ENCODE results near the gene AFP. TPM values are rescaled to one million over a fixed set of nuclear protein-coding genes. Genes with fewer than 3 reads are reported as not detected.
"Not testable (repeated sequence)": the region's sequence is repeated elsewhere in the genome, so short reads cannot be mapped to it uniquely, and the experiment has no call there.

The AFP gene
- total RNA-seq (2021) (0.92 and 1.7 TPM in 2 replicates), Bru-seq, nascent RNA (percentile 20 among the genes with signal in this experiment), BruChase-seq, experiment 1, labeled RNA remaining after a 2-hour chase (percentile 11 among the genes with signal in this experiment), BruChase-seq, experiment 2, labeled RNA remaining after a 6-hour chase (percentile 23 among the genes with signal in this experiment)
- long read RNA-seq, partial matches to known transcripts = 0 of 3 reads
- long read RNA-seq, other reads (novel, unspliced or antisense) = 0 of 3 reads

GRCh38 chr4:73435984-73436383 lies at the start of gene AFP:
Gene AFP, plus strand, starts transcription at chr4:73436221. Its CDS starts 42 bp downstream, at chr4:73436263.
- no peak within 1 kb of the TSS for H3K4me2 ChIP-seq
- no peaks in the 10 kb centered on the region; the same call in 1 of the 2 replicates for H3K9me2 ChIP-seq (ENCODE audit: insufficient read depth)
- no peaks in the 10 kb centered on the region for H3K27me3 ChIP-seq (ENCODE audit: insufficient read depth, low read depth)
- no peaks in the 10 kb centered on the region for H3F3A ChIP-seq (ENCODE audit: insufficient read depth, low read depth)
- H3K27ac ChIP-seq = no peak within 1 kb of the TSS
- ChIA-PET CTCF (no interaction called here), POLR2A (ENCODE audit: unreplicated experiment) (no interaction called here)
- no peak within 1 kb of the TSS for H2AFZ ChIP-seq
- intact Hi-C loops (cut with micrococcal nuclease; ENCODE audit: unreplicated experiment) = no loop called here
- H3K4me3 ChIP-seq = no peak within 1 kb of the TSS
- TF ChIP-seq EZH2 (IDR thresholded peaks at IDR 0.05; ENCODE audit: low read depth) (no peak), CTCF (conservative IDR thresholded peaks at IDR 0.05) (no peak)
- no TSS peak for BruUV-seq (replicated peaks)
- no peaks in the 10 kb centered on the region for H3K4me1 ChIP-seq (replicated peaks; ENCODE audit: insufficient read depth)
- no peaks in the 10 kb centered on the region for H3K79me2 ChIP-seq (ENCODE audit: low read depth)
- no peaks in the 10 kb centered on the region for H4K20me1 ChIP-seq (ENCODE audit: insufficient read depth)
- DNase-seq = no peak
- H3K36me3 ChIP-seq (ENCODE audit: low read depth) = no peaks in the 10 kb centered on the region
- H3K9me3 ChIP-seq (ENCODE audit: insufficient read depth, low read depth) = no peaks in the 10 kb centered on the region; the same call in 1 of the 2 replicates

GRCh38 chr4:73387552-73387951 lies 48.5 kb upstream of the AFP start:
- Histone ChIP-seq H3K27me3 (ENCODE audit: insufficient read depth, low read depth) (no peaks in the 10 kb centered on the region), H4K20me1 (ENCODE audit: insufficient read depth) (no peaks in the 10 kb centered on the region), H3K4me2 (no peak overlapping the region), H2AFZ (no peak overlapping the region), H3K79me2 (ENCODE audit: low read depth) (no peaks in the 10 kb centered on the region), H3K27ac (no peak overlapping the region), H3K9me3 (ENCODE audit: insufficient read depth, low read depth) (no peaks in the 10 kb centered on the region), H3K4me3 (no peak overlapping the region), H3F3A (ENCODE audit: insufficient read depth, low read depth) (no peaks in the 10 kb centered on the region), H3K9me2 (ENCODE audit: insufficient read depth) (no peaks in the 10 kb centered on the region), H3K4me1 (replicated peaks; ENCODE audit: insufficient read depth) (no peaks in the 10 kb centered on the region), H3K36me3 (ENCODE audit: low read depth) (no peaks in the 10 kb centered on the region)
- BruUV-seq (replicated peaks) = no TSS peak
- intact Hi-C loops (cut with micrococcal nuclease; ENCODE audit: unreplicated experiment) = no loop called here
- no peak for TF ChIP-seq EZH2 (IDR thresholded peaks at IDR 0.05; ENCODE audit: low read depth)
- no peak for TF ChIP-seq CTCF (conservative IDR thresholded peaks at IDR 0.05)
- ChIA-PET POLR2A (ENCODE audit: unreplicated experiment) (no interaction called here), CTCF (no interaction called here)
- DNase-seq = no peak

GRCh38 chr4:73388887-73389286 lies 47.1 kb upstream of the AFP start:
- no peak overlapping the region for H3K4me2 ChIP-seq
- H3K4me1 ChIP-seq (replicated peaks; ENCODE audit: insufficient read depth) = no peaks in the 10 kb centered on the region
- no TSS peak for BruUV-seq (replicated peaks)
- H3K79me2 ChIP-seq (ENCODE audit: low read depth) = no peaks in the 10 kb centered on the region
- no peaks in the 10 kb centered on the region for H3K9me2 ChIP-seq (ENCODE audit: insufficient read depth)
- no peaks in the 10 kb centered on the region for H3K36me3 ChIP-seq (ENCODE audit: low read depth)
- H3K4me3 ChIP-seq = no peak overlapping the region
- no peaks in the 10 kb centered on the region for H3K27me3 ChIP-seq (ENCODE audit: insufficient read depth, low read depth)
- no peaks in the 10 kb centered on the region for H3F3A ChIP-seq (ENCODE audit: insufficient read depth, low read depth)
- DNase-seq = no peak
- H4K20me1 ChIP-seq (ENCODE audit: insufficient read depth) = no peaks in the 10 kb centered on the region
- H3K9me3 ChIP-seq (ENCODE audit: insufficient read depth, low read depth) = no peaks in the 10 kb centered on the region
- H2AFZ ChIP-seq = no peak overlapping the region
- intact Hi-C loops (cut with micrococcal nuclease; ENCODE audit: unreplicated experiment) = no loop called here
- no peak overlapping the region for H3K27ac ChIP-seq
- no peak for TF ChIP-seq CTCF (conservative IDR thresholded peaks at IDR 0.05)
- no peak for TF ChIP-seq EZH2 (IDR thresholded peaks at IDR 0.05; ENCODE audit: low read depth)
- POLR2A ChIA-PET (ENCODE audit: unreplicated experiment) = no interaction called here
- CTCF ChIA-PET = no interaction called here

GRCh38 chr4:73389663-73390062 lies 46.4 kb upstream of the AFP start:
- H3F3A ChIP-seq (ENCODE audit: insufficient read depth, low read depth); H3K4me2 ChIP-seq; H3K27me3 ChIP-seq (ENCODE audit: insufficient read depth, low read depth); H4K20me1 ChIP-seq (ENCODE audit: insufficient read depth); H3K9me3 ChIP-seq (ENCODE audit: insufficient read depth, low read depth); CTCF ChIA-PET; H3K4me1 ChIP-seq (replicated peaks; ENCODE audit: insufficient read depth); POLR2A ChIA-PET (ENCODE audit: unreplicated experiment); DNase-seq; H3K4me3 ChIP-seq; H3K36me3 ChIP-seq (ENCODE audit: low read depth); H3K27ac ChIP-seq; intact Hi-C loops (cut with micrococcal nuclease; ENCODE audit: unreplicated experiment); H3K9me2 ChIP-seq (ENCODE audit: insufficient read depth); H2AFZ ChIP-seq; H3K79me2 ChIP-seq (ENCODE audit: low read depth); BruUV-seq (replicated peaks): not testable (repeated sequence)

Data from PC-9 (cell line).